GM23338 (cell line): ENCODE measurements around the gene P2RY6. TPM values are rescaled to one million over a fixed set of nuclear protein-coding genes. Genes with fewer than 3 reads are reported as not detected.

Experiments used
- ATAC-seq: fragments of 200-7000 bp; cut with Tn5 transposase; 3 replicates; pipeline ENCODE4 v1.9.1; 2020
- DNase-seq: peaks from one replicate; pipeline ENCODE4 v3.0.0-alpha.2; 2015; ENCODE audit warnings: low spot score
- H2AFZ ChIP-seq: fragments of 200-600 bp; sonication (generic); 2 replicates; pipeline ENCODE4 v1.8.0; 2016; ENCODE audit warnings: antibody characterized with exemption, mild to moderate bottlenecking, moderate library complexity
- H3F3A ChIP-seq: fragments of 200-600 bp; sonication (generic); replicated peaks from 2 replicates; pipeline ENCODE4 v1.8.0; 2017; ENCODE audit warnings: antibody characterized with exemption, mixed run types, low read depth
- H3K27ac ChIP-seq: fragments of 200-600 bp; sonication (generic); 2 replicates; pipeline ENCODE4 v1.6.1; 2016; ENCODE audit warnings: low read depth
- H3K27me3 ChIP-seq: fragments of 200-600 bp; sonication (generic); 2 replicates; pipeline ENCODE4 v1.8.0; 2016; ENCODE audit warnings: mild to moderate bottlenecking, mixed run types, moderate library complexity; ENCODE audit not compliant: insufficient read depth
- H3K36me3 ChIP-seq: fragments of 200-600 bp; sonication (generic); 2 replicates; pipeline ENCODE4 v1.8.0; 2016; ENCODE audit warnings: mild to moderate bottlenecking; ENCODE audit not compliant: insufficient read depth
- H3K4me1 ChIP-seq: fragments of 200-600 bp; sonication (generic); 2 replicates; pipeline ENCODE4 v1.8.0; 2016; ENCODE audit warnings: mild to moderate bottlenecking, moderate library complexity; ENCODE audit not compliant: insufficient read depth
- H3K4me2 ChIP-seq: fragments of 200-600 bp; sonication (generic); 2 replicates; pipeline ENCODE4 v1.7.1; 2017; ENCODE audit warnings: mixed run types
- H3K4me3 ChIP-seq: fragments of 200-600 bp; sonication (generic); 2 replicates; pipeline ENCODE4 v1.6.1; 2016; ENCODE audit warnings: mixed run types
- H3K79me2 ChIP-seq: fragments of 200-600 bp; sonication (generic); replicated peaks from 2 replicates; pipeline ENCODE4 v1.8.0; 2017; ENCODE audit warnings: mild to moderate bottlenecking; ENCODE audit not compliant: insufficient read depth
- H3K9me2 ChIP-seq: fragments of 200-600 bp; sonication (generic); 2 replicates; pipeline ENCODE4 v1.8.0; 2017; ENCODE audit not compliant: insufficient read depth
- H4K20me1 ChIP-seq: fragments of 200-600 bp; sonication (generic); replicated peaks from 2 replicates; pipeline ENCODE4 v1.8.0; 2017; ENCODE audit warnings: mild to moderate bottlenecking; ENCODE audit not compliant: insufficient read depth
- H3K27ac Mint-ChIP-seq: 2 replicates; pipeline ENCODE4 v1.8.0; 2020; ENCODE audit warnings: inconsistent platforms, mild to moderate bottlenecking, moderate library complexity, mixed read lengths
- H3K27me3 Mint-ChIP-seq: 3 replicates; pipeline ENCODE4 v1.8.0; 2022; ENCODE audit warnings: low read depth, mild to moderate bottlenecking, moderate library complexity, mixed read lengths, inconsistent platforms; ENCODE audit not compliant: insufficient read depth, poor library complexity
- H3K36me3 Mint-ChIP-seq: 3 replicates; pipeline ENCODE4 v1.8.0; 2021; ENCODE audit warnings: low read depth, mild to moderate bottlenecking, inconsistent platforms, moderate library complexity, mixed read lengths
- H3K4me1 Mint-ChIP-seq: 3 replicates; pipeline ENCODE4 v1.8.0; 2020; ENCODE audit warnings: mild to moderate bottlenecking, inconsistent platforms, mixed read lengths
- H3K4me3 Mint-ChIP-seq: 3 replicates; pipeline ENCODE4 v1.8.0; 2021; ENCODE audit warnings: moderate library complexity, mild to moderate bottlenecking, inconsistent platforms, mixed read lengths
- H3K9me3 Mint-ChIP-seq: 3 replicates; pipeline ENCODE4 v1.8.0; 2020; ENCODE audit warnings: moderate library complexity, mild to moderate bottlenecking, inconsistent platforms, mixed read lengths
- CTCF ChIP-seq, 2 experiments: fragments of 200-600 bp in 1 of 2; sonication (generic) in 1 of 2; conservative IDR thresholded peaks; 2 replicates each; pipeline versions ENCODE4 v1.5.1 to v1.6.1; 2016 to 2017; ENCODE audit warnings: antibody characterized with exemption in 2 of 2, low read depth in 2 of 2, mild to moderate bottlenecking in 2 of 2, moderate library complexity in 1 of 2
- EZH2 ChIP-seq: fragments of 200-600 bp; sonication (generic); IDR thresholded peaks from one replicate; pipeline ENCODE4 v1.8.0; 2017; ENCODE audit warnings: antibody characterized with exemption, mild to moderate bottlenecking, low read depth; ENCODE audit not compliant: unreplicated experiment
- EZH2phosphoT487 ChIP-seq: fragments of 200-600 bp; sonication (generic); IDR thresholded peaks from one replicate; pipeline ENCODE4 v1.8.1; 2018; ENCODE audit warnings: antibody characterized with exemption; ENCODE audit not compliant: unreplicated experiment
- NANOG ChIP-seq: IDR thresholded peaks from 2 replicates; pipeline ENCODE4 v1.6.1; 2016; ENCODE audit warnings: antibody characterized with exemption, borderline replicate concordance
- POLR2AphosphoS5 ChIP-seq: IDR thresholded peaks from 2 replicates; pipeline ENCODE4 v1.6.1; 2016; ENCODE audit warnings: antibody characterized with exemption, low read depth
- STAT1 ChIP-seq: IDR thresholded peaks from one replicate; pipeline ENCODE4 v1.6.1; 2016; ENCODE audit warnings: antibody characterized with exemption; ENCODE audit not compliant: unreplicated experiment
- ZNF114 ChIP-seq: fragments of 250-450 bp; sonication (Bioruptor Pico); IDR thresholded peaks from 2 replicates; pipeline ENCODE4 v1.5.0; 2020; ENCODE audit warnings: mild to moderate bottlenecking, moderate library complexity
- ZNF331 ChIP-seq: fragments of 250-450 bp; sonication (Bioruptor Pico); IDR thresholded peaks from 2 replicates; pipeline ENCODE4 v1.5.0; 2020; ENCODE audit warnings: low read depth, mild to moderate bottlenecking, moderate library complexity
- ZNF462 ChIP-seq: fragments of 250-450 bp; sonication (Bioruptor Pico); IDR thresholded peaks from 2 replicates; pipeline ENCODE4 v1.5.0; 2020; ENCODE audit warnings: mild to moderate bottlenecking, moderate library complexity
- polyA plus RNA-seq: library from polyadenylated mRNA; unstranded; fragments of >200 nt; fragmentation: Nextera tagmentation; extraction: Ambion mirVana; gene quantifications from 2 replicates; pipeline ENCODE4 v1.2.1, GENCODE V29; 2016
- total RNA-seq: library from RNA; depleted of rRNA; stranded (reverse); fragments of >200 nt; shearing (Covaris generic); gene quantifications from 2 replicates; pipeline ENCODE4 v1.2.3, GENCODE V29; 2014
- TF ChIP-seq, protein P1 (sequence below): IDR thresholded peaks from 2 replicates; pipeline ENCODE4 v1.6.1; 2016; ENCODE audit warnings: antibody characterized with exemption
- TF ChIP-seq, protein P2 (sequence below): IDR thresholded peaks from one replicate; pipeline ENCODE4 v1.6.1; 2018; ENCODE audit warnings: antibody characterized with exemption; ENCODE audit not compliant: unreplicated experiment

P2RY6 gene
- total and polyA plus RNA-seq, 2 experiments from 2014 or later, result not detected

GRCh38 chr11:73235236-73235786 lies 36.8 kb upstream of the P2RY6 start:
- no peaks in the 10 kb centered on the region for H3K4me1 ChIP-seq
- H3K27me3 ChIP-seq, result no peaks in the 10 kb centered on the region
- Mint-ChIP-seq H3K27me3 (peaks cover 16% of the 10 kb centered on the region), H3K4me1 (peaks cover 3% of the 10 kb centered on the region; the same call in 1 of the 3 replicates), H3K9me3 (no peaks in the 10 kb centered on the region), H3K27ac (no peak overlapping the region; the same call in 1 of the 2 replicates), H3K36me3 (no peaks in the 10 kb centered on the region), H3K4me3 (no peak overlapping the region)
- DNase-seq (no peak), ATAC-seq (no peak)
- no peak overlapping the region for H3K4me2 ChIP-seq
- H3K9me2 ChIP-seq, result no peaks in the 10 kb centered on the region
- no peaks in the 10 kb centered on the region for H3K79me2 ChIP-seq
- H3K27ac ChIP-seq, result no peak overlapping the region
- H3F3A ChIP-seq, result no peaks in the 10 kb centered on the region
- no peak overlapping the region for H2AFZ ChIP-seq
- H3K36me3 ChIP-seq, result no peaks in the 10 kb centered on the region
- no peak overlapping the region for H3K4me3 ChIP-seq
- no peak for TF ChIP-seq CTCF (conservative IDR thresholded peaks at IDR 0.05; ENCODE audit: low read depth in 2 of 2)
- no peak for TF ChIP-seq NANOG
- TF ChIP-seq STAT1, result no peak
- TF ChIP-seq, protein P1, sequence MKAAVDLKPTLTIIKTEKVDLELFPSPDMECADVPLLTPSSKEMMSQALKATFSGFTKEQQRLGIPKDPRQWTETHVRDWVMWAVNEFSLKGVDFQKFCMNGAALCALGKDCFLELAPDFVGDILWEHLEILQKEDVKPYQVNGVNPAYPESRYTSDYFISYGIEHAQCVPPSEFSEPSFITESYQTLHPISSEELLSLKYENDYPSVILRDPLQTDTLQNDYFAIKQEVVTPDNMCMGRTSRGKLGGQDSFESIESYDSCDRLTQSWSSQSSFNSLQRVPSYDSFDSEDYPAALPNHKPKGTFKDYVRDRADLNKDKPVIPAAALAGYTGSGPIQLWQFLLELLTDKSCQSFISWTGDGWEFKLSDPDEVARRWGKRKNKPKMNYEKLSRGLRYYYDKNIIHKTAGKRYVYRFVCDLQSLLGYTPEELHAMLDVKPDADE, result no peak
- no peak for TF ChIP-seq ZNF462 (CRISPR knock-in tag)
- no peak for TF ChIP-seq ZNF331 (CRISPR knock-in tag)
- TF ChIP-seq EZH2phosphoT487, result no peak
- TF ChIP-seq, protein P2, sequence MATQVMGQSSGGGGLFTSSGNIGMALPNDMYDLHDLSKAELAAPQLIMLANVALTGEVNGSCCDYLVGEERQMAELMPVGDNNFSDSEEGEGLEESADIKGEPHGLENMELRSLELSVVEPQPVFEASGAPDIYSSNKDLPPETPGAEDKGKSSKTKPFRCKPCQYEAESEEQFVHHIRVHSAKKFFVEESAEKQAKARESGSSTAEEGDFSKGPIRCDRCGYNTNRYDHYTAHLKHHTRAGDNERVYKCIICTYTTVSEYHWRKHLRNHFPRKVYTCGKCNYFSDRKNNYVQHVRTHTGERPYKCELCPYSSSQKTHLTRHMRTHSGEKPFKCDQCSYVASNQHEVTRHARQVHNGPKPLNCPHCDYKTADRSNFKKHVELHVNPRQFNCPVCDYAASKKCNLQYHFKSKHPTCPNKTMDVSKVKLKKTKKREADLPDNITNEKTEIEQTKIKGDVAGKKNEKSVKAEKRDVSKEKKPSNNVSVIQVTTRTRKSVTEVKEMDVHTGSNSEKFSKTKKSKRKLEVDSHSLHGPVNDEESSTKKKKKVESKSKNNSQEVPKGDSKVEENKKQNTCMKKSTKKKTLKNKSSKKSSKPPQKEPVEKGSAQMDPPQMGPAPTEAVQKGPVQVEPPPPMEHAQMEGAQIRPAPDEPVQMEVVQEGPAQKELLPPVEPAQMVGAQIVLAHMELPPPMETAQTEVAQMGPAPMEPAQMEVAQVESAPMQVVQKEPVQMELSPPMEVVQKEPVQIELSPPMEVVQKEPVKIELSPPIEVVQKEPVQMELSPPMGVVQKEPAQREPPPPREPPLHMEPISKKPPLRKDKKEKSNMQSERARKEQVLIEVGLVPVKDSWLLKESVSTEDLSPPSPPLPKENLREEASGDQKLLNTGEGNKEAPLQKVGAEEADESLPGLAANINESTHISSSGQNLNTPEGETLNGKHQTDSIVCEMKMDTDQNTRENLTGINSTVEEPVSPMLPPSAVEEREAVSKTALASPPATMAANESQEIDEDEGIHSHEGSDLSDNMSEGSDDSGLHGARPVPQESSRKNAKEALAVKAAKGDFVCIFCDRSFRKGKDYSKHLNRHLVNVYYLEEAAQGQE, result no peak
- TF ChIP-seq EZH2, result no peak
- TF ChIP-seq POLR2AphosphoS5, result no peak
- no peak for TF ChIP-seq ZNF114
- no peaks in the 10 kb centered on the region for H4K20me1 ChIP-seq
